HG03196 (cell line): ENCODE data around the gene ARID3A.
A peak's percentile ranks its signal among the peaks of the same experiment; 100 is the strongest.
"Not testable (repeated sequence)": the region's sequence is repeated elsewhere in the genome, so short reads cannot be mapped to it uniquely, and the experiment has no call there.

Experiments used
- ATAC-seq: cut with Tn5 transposase; IDR thresholded peaks from one replicate; pipeline ENCODE4 v1.9.1; 2021; ENCODE audit not compliant: unreplicated experiment

The ARID3A gene

DNA sequence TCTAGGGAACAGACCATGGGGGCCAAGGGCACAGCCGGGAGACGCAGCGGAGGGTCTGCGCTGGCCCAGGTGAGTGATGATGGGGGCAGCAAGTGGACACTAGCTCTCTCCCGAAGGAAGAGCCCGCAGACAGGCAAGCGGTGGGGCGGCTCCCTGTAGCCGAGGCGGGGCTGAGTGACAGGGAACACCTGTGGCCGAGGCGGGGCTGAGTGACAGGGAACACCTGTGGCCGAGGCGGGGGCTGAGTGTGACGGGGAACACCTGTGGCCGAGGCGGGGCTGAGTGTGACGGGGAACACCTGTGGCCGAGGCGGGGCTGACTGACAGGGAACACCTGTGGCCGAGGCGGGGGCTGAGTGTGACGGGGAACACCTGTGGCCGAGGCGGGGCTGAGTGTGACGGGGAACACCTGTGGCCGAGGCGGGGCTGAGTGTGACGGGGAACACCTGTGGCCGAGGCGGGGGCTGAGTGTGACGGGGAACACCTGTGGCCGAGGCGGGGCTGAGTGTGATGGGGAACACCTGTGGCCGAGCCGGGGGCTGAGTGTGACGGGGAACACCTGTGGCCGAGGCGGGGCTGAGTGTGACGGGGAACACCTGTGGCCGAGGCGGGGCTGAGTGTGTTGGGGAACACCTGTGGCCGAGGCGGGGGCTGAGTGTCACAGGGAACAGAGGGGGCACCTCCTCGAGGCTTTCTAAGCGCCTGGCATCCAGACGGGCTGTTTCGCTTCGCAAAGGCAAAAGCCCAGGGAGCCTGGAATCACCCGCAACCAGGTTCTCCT is 34.2 kb upstream of the ARID3A start:
- ATAC-seq = not testable (repeated sequence)

- no peak for ATAC-seq
Observed at GRCh38 chr19:892243-892893, 33.5 kb upstream of the ARID3A start.

- ATAC-seq = peak; percentile 71
Observed at GRCh38 chr19:892894-893689, 32.7 kb upstream of the ARID3A start, which contains the start of the genes MED16 and RNU6-9. TSS of gene MED16 (minus strand) at chr19:893187. CDS start at chr19:891131, 2,056 bp downstream. TSS of gene RNU6-9 (plus strand) at chr19:893484.

GRCh38 chr19:896434-896833 is 29.4 kb upstream of the ARID3A start:
- ATAC-seq = no peak

GRCh38 chr19:896999-897398 is 28.8 kb upstream of the ARID3A start:
- ATAC-seq = no peak

- no peak for ATAC-seq
Observed at GRCh38 chr19:897442-898039, 28.3 kb upstream of the ARID3A start.

DNA sequence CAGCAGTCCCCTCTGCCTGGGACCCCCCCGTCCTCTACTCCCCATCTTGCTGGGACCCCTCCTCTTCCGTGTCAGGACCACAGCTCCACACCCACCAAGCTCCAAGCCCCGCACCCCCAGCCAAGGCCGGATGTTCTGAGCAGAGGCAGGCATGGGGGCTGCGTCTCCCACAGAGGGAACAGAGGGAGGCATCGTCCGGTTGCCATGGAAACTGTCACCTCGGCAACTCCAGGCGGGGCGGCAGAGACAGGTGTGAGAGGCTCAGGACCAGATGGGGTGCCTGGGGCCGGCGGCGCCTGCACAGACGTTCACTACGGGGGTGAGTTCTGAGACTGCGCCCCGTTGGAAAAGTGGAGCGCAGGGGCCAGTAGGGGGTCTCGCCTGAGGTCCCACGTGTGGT is 27.2 kb upstream of the ARID3A start:
- ATAC-seq = no peak

GRCh38 chr19:899336-900042 is 26.3 kb upstream of the ARID3A start:
- no peak for ATAC-seq

- ATAC-seq = no peak
Observed at GRCh38 chr19:900043-900301, 25.9 kb upstream of the ARID3A start.

DNA sequence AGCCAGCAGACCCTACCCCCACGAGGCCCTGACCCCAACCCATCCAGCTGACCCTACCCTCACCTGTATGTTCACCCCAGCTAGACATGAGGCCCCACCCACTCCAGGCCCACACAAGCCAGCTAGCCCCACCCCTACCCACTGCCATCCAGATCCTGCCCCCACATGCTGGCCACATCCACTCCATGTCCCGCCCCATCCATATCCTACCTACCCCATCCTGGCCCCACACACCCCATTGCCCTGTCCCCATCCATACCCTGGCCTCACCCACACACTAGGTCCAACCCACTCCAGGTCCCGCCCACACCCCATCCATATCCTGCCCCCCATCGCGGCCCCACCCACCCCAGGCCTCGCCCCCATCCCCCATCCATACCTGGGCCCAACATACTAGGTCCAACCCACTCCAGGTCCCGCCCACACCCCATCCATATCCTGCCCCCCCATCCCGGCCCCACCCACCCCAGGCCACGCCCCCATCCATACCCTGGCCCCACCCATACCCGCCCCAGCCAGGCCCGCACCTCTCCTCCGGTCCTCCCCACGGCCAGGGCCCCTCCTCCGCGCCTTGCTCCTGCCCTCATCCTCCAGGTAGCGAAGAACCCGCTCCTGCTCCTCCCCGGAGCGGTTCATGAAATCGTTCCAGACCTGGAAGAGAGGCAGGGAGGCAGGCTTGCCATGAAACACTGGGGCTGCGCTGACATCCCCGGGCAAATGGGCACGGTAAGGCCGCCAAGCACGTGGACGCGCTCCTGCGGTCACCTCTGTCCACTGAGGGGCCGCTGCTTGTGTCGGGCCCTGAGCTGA is 25.3 kb upstream of the ARID3A start:
- ATAC-seq = no peak

DNA sequence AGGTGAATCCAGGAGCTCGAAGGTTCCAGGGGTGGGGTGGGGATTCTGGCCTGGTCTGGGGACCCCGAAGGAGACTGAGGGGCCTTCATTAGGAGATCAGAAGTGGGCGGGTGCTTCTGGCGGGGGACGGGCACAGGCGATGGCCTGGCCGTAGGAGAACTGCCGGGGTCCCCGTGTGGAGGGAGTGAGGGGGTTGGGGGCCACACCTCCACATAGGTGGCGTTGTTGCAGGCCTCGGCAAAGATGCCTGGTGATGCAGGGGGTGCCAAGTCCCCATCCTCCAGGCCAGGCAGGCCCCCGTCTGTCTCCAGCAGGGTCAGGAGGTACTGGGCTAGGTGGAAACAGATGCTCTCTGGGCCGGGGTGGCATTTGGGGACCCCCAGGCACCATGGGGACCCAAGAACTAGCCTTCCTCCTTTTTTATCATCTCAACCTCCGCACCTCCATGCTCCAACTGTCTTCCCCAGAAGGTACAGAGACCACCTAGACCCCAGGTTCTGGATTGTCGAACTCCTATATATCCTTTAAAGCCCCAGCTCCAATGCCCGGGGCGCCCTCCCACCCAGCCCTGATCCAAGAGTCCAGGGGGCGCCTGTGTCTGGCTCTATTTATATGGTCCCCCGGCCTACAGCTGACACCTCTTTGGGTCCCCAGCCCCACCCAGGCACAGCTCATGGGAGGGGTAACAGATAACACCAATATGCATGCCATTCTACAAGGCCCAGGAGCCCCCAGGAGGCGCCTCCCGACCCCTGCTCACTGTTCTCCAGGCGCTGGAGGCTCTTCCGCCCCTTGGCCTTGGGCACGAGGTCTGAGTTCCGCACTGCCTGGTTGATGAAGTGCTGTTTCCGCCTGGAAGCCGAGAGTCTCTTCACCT is 24.4 kb upstream of the ARID3A start:
- ATAC-seq = no peak

DNA sequence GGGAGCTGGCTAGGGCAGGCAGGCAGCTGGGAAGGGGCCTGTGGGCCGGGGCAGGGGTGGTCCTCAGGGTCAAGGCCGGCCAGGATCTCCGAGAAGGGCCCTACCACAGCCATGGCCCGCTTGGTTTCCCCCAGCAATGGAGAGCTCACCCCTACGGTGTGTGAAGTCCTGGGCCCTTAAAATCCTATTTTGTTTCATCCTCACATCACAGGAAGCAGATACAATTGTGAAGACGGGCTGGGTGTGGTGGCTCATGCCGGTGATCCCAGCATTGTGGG is 23.8 kb upstream of the ARID3A start:
- no peak for ATAC-seq

GRCh38 chr19:902446-903226 is 23.2 kb upstream of the ARID3A start:
- no peak for ATAC-seq

GRCh38 chr19:903266-903797 is 22.5 kb upstream of the ARID3A start:
- ATAC-seq = no peak

GRCh38 chr19:904545-904944 is 21.3 kb upstream of the ARID3A start:
- ATAC-seq = no peak

DNA sequence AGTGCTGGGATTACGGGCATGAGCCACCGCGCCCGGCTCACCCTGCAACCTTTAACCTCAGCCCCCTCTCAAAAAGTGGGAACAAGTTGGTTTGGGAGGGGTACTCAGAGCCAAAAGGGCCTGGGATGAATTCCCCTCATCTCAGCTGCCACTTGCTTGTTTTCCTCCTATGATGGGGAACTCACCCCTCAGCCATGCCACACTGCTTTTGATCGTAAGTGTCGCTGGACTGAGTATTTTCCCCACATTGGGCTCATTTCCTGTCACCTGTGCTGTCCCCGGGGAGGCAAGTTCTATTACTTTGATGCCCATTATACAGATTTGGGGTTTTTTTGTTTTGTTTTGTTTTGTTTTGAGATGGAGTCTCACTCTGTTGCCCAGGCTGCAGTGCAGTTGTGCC is 19.4 kb upstream of the ARID3A start:
- ATAC-seq = no peak

DNA sequence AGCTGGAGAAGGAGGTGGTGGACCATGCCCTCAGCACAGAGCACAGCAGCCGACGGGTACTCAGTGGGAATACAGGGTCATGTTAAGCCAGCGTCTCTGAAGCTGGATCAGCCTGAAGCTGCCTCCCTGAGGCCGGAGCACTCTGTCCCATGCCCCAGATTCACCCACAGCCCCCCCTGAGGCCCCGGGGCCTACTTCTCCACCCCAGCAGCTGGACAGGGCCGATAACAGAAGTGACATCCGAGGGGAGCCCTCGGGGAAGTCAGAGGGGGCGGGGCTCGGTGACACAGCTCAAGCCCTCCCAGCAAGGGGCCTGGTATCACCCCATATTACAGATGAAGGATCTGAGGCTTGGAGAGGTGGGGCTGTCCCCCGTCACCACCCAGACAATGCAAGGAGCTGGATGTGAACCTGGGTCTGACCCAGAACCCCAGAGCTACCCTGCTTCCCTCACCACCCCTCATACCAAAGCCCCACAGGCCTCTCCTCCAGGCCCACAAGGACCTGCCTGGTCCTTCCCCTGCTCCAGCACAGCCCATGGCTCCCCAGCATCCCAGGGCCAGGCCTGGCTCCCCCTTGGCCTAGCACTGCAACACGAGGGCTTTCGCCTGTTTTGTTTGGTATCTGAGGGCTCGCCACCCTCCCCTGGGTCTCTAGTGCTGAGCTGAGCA is 18.5 kb upstream of the ARID3A start:
- no peak for ATAC-seq
